ENCODE measurements around the gene PCDH15.

Gene PCDH15

DNA sequence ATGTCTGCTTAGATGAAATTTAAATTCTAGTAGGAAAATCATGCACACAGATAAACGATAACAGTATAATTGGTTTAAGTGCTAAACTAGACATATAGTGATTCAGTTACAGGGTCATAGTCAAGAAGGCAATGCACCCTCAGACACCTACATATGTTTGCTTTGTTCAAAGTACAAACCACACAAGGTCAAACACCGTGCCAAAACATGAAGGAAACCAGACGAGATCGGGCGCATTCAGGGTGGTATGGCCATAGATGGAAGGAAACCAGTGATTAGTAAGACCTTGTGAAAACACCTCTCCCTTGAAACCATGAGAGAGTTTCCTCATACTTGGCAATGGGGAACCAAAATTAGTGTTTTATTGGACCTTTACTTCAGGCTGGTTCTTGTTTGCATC, 906.9 kb downstream of the PCDH15 start:
- Histone ChIP-seq H3K4me3 (ENCODE audit: low read length in 2 of 2) (no peak overlapping the region), H3K4me1 (ENCODE audit: control insufficient read depth, insufficient read depth, low read length) (no peaks in the 10 kb centered on the region), H3K27ac (ENCODE audit: low read length) (peak overlapping the region; percentile 42), H3K36me3 (ENCODE audit: control insufficient read depth in 2 of 2, insufficient read depth in 2 of 2, low read length in 2 of 2) (no peaks in the 10 kb centered on the region), H3K9ac (ENCODE audit: low read length in 2 of 2) (no peak overlapping the region), H3K9me3 (ENCODE audit: control insufficient read depth in 2 of 2, low read length in 2 of 2) (no peaks in the 10 kb centered on the region), H3K27me3 (ENCODE audit: control insufficient read depth in 1 of 2, insufficient read depth in 2 of 2, low read length in 2 of 2) (no peaks in the 10 kb centered on the region)

DNA sequence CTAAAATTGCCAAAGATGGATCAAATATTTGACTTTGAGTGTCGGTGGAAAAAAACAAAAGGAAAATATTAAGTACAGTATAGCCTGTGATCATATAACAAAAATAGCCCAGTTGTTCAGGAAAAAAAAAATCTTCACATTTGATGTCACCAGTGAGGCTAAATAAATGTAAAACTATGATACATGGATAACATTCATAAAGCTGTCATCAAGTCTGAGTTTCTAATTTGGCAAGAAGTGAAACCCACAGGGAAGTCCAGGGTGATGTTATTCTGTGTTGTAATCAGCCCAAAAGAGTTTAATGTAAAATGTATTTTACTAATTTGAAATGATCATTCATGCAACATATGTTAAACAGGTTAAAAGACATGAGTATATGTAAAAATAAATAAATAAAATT, 908.0 kb downstream of the PCDH15 start:
- Histone ChIP-seq H3K36me3 (ENCODE audit: control insufficient read depth in 2 of 2, insufficient read depth in 2 of 2, low read length in 2 of 2) (no peaks in the 10 kb centered on the region), H3K4me3 (ENCODE audit: low read length in 2 of 2) (no peak overlapping the region), H3K27ac (ENCODE audit: low read length) (no peak overlapping the region), H3K4me1 (ENCODE audit: control insufficient read depth, insufficient read depth, low read length) (no peaks in the 10 kb centered on the region), H3K27me3 (ENCODE audit: control insufficient read depth in 1 of 2, insufficient read depth in 2 of 2, low read length in 2 of 2) (no peaks in the 10 kb centered on the region), H3K9ac (ENCODE audit: low read length in 2 of 2) (no peak overlapping the region), H3K9me3 (ENCODE audit: control insufficient read depth in 2 of 2, low read length in 2 of 2) (no peaks in the 10 kb centered on the region)

DNA sequence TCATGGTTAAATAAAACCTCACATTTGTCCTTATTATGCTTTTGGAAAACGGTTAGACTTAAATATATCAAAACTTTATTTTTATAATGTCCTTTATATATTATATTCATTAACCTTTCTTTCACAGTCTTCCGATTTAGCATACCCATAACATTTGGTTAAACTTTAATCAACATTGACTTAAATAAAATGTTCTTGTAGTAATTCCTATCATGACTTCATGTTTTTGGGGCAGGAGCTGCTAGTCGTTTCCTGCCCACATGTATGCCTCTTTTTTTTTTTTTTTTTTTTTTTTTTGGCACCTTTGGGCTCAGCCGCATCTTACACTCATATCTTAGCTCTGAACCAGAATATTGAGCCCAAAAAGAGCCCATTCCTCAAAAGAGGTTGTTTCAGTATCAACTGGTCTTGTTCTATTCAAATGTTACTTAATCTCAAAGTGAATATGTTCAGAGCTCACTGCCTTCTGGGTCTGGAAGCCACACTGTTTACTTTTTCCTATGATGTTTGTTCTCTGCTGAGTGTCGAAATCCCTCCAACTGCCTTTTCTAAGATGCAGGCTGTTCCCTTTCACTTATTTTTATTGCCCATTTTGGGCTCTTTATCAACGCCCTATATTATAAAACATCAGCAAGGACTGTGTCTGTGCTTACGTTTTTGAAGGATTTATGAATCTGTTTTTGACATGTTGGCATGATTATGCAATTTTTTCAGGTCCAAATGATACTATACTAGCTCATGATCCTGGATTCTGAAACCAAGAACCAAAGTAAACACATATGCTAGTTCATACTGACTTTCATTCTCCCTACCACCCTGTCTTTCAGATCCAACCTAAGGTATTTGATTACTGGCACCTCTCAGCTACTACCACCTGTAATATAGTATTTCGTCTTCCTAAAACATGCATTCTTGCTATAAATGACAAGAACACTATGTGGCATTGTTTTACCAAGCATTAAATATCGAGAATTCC, 914.4 kb downstream of the PCDH15 start:
- H3K9me3 ChIP-seq (ENCODE audit: control insufficient read depth in 2 of 2, low read length in 2 of 2) = no peaks in the 10 kb centered on the region
- no peak overlapping the region for H3K9ac ChIP-seq (ENCODE audit: low read length in 2 of 2)
- no peak overlapping the region for H3K27ac ChIP-seq (ENCODE audit: low read length)
- H3K4me1 ChIP-seq (ENCODE audit: control insufficient read depth, insufficient read depth, low read length) = no peaks in the 10 kb centered on the region
- H3K36me3 ChIP-seq (ENCODE audit: control insufficient read depth in 2 of 2, insufficient read depth in 2 of 2, low read length in 2 of 2) = no peaks in the 10 kb centered on the region
- H3K4me3 ChIP-seq (ENCODE audit: low read length in 2 of 2) = peak overlapping the region in 1 of 2 donors; percentile 9
- no peaks in the 10 kb centered on the region for H3K27me3 ChIP-seq (ENCODE audit: control insufficient read depth in 1 of 2, insufficient read depth in 2 of 2, low read length in 2 of 2)

- Histone ChIP-seq H3K9ac (ENCODE audit: low read length in 2 of 2) (no peak overlapping the region), H3K4me1 (ENCODE audit: control insufficient read depth, insufficient read depth, low read length) (no peaks in the 10 kb centered on the region), H3K4me3 (ENCODE audit: low read length in 2 of 2) (no peak overlapping the region), H3K36me3 (ENCODE audit: control insufficient read depth in 2 of 2, insufficient read depth in 2 of 2, low read length in 2 of 2) (no peaks in the 10 kb centered on the region), H3K27ac (ENCODE audit: low read length) (no peak overlapping the region), H3K9me3 (ENCODE audit: control insufficient read depth in 2 of 2, low read length in 2 of 2) (no peaks in the 10 kb centered on the region), H3K27me3 (ENCODE audit: control insufficient read depth in 1 of 2, insufficient read depth in 2 of 2, low read length in 2 of 2) (no peaks in the 10 kb centered on the region)
Measured at GRCh38 chr10:53864846-53865245, 936.2 kb downstream of the PCDH15 start.

DNA sequence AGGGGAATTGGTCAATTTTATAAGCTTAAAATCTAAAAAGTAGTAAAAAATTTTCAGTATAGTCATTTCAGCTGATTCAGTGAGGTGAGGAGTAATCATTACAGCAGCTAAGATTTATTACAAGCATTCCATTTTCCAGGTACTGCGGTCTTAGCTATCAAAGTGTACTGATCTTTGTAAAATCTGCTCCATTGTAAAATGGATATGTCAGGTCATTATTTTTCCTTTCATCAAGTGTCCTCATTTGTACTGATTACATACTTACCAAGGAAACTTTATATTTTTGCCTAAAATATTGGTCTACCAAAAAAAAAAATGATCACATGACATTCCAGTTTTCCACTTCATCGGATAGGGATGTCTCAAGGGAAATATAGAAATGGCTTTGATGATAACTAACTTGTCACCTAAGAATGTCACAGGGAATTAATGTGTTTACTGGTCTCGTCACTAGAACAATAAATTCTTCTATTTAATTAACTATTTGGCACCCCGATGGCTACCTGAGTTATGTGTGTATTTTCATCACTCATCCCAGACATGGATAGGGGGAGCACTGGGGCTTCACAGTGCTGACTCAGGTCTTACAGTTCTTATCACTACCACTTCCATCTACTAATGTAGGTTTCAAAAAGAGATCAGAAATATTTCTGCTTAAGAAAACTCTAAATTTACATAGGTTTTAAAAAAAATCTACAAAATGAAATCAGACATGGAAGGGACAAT, 948.4 kb downstream of the PCDH15 start:
- H3K4me3 ChIP-seq (ENCODE audit: low read length in 2 of 2) = no peak overlapping the region
- no peak overlapping the region for H3K9ac ChIP-seq (ENCODE audit: low read length in 2 of 2)
- H3K9me3 ChIP-seq (ENCODE audit: control insufficient read depth in 2 of 2, low read length in 2 of 2) = no peaks in the 10 kb centered on the region
- no peak overlapping the region for H3K27ac ChIP-seq (ENCODE audit: low read length)
- H3K27me3 ChIP-seq (ENCODE audit: control insufficient read depth in 1 of 2, insufficient read depth in 2 of 2, low read length in 2 of 2) = no peaks in the 10 kb centered on the region
- no peaks in the 10 kb centered on the region for H3K4me1 ChIP-seq (ENCODE audit: control insufficient read depth, insufficient read depth, low read length)
- no peaks in the 10 kb centered on the region for H3K36me3 ChIP-seq (ENCODE audit: control insufficient read depth in 2 of 2, insufficient read depth in 2 of 2, low read length in 2 of 2)

GRCh38 chr10:53846809-53847208, 954.2 kb downstream of the PCDH15 start:
- no peaks in the 10 kb centered on the region for H3K4me1 ChIP-seq (ENCODE audit: control insufficient read depth, insufficient read depth, low read length)
- no peak overlapping the region for H3K9ac ChIP-seq (ENCODE audit: low read length in 2 of 2)
- H3K36me3 ChIP-seq (ENCODE audit: control insufficient read depth in 2 of 2, insufficient read depth in 2 of 2, low read length in 2 of 2) = no peaks in the 10 kb centered on the region
- H3K4me3 ChIP-seq (ENCODE audit: low read length in 2 of 2) = no peak overlapping the region
- H3K9me3 ChIP-seq (ENCODE audit: control insufficient read depth in 2 of 2, low read length in 2 of 2) = no peaks in the 10 kb centered on the region
- H3K27ac ChIP-seq (ENCODE audit: low read length) = no peak overlapping the region
- no peaks in the 10 kb centered on the region for H3K27me3 ChIP-seq (ENCODE audit: control insufficient read depth in 1 of 2, insufficient read depth in 2 of 2, low read length in 2 of 2)

GRCh38 chr10:53843736-53844362, 957.2 kb downstream of the PCDH15 start:
- no peak overlapping the region for H3K9ac ChIP-seq (ENCODE audit: low read length in 2 of 2)
- no peak overlapping the region for H3K4me3 ChIP-seq (ENCODE audit: low read length in 2 of 2)
- peaks cover 3% of the 10 kb centered on the region for H3K4me1 ChIP-seq (ENCODE audit: control insufficient read depth, insufficient read depth, low read length)
- no peaks in the 10 kb centered on the region for H3K9me3 ChIP-seq (ENCODE audit: control insufficient read depth in 2 of 2, low read length in 2 of 2)
- peak overlapping the region; percentile 19 for H3K27ac ChIP-seq (ENCODE audit: low read length)
- H3K36me3 ChIP-seq (ENCODE audit: control insufficient read depth in 2 of 2, insufficient read depth in 2 of 2, low read length in 2 of 2) = no peaks in the 10 kb centered on the region
- H3K27me3 ChIP-seq (ENCODE audit: control insufficient read depth in 1 of 2, insufficient read depth in 2 of 2, low read length in 2 of 2) = no peaks in the 10 kb centered on the region

DNA sequence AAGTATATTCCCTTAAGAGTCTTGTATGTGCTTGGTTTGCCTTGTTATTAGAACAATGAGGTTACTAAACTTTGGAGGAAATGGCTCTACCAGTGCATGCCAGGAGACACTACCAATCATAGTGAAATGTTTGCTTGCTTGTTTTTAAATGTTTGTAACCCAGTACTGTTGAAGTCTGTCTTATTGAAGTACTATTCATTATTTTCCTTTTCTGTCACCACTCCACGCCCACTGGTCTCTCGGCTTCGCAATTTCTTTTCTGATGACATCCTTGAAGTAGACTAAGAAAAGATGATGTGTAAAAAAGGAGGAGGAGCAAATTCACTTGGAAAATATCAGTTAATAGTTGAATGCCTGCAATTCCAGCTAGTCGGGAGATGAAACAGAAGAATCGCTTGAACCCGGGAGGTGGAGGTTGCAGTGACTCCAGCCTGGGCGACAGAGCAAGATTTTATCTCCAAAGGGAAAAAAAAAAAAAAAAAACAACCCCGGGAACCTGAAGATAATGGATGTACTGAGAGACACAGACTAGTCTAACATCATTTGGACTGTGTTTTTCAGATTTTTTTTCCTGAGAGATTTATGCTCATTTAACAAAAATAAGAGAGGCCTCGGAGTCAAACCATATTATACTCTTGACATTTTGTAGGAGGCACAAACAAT, 959.4 kb downstream of the PCDH15 start:
- Histone ChIP-seq H3K9me3 (ENCODE audit: control insufficient read depth in 2 of 2, low read length in 2 of 2) (no peaks in the 10 kb centered on the region), H3K27ac (ENCODE audit: low read length) (no peak overlapping the region), H3K4me1 (ENCODE audit: control insufficient read depth, insufficient read depth, low read length) (peaks cover 3% of the 10 kb centered on the region), H3K36me3 (ENCODE audit: control insufficient read depth in 2 of 2, insufficient read depth in 2 of 2, low read length in 2 of 2) (no peaks in the 10 kb centered on the region), H3K27me3 (ENCODE audit: control insufficient read depth in 1 of 2, insufficient read depth in 2 of 2, low read length in 2 of 2) (no peaks in the 10 kb centered on the region), H3K9ac (ENCODE audit: low read length in 2 of 2) (no peak overlapping the region), H3K4me3 (ENCODE audit: low read length in 2 of 2) (no peak overlapping the region)

DNA sequence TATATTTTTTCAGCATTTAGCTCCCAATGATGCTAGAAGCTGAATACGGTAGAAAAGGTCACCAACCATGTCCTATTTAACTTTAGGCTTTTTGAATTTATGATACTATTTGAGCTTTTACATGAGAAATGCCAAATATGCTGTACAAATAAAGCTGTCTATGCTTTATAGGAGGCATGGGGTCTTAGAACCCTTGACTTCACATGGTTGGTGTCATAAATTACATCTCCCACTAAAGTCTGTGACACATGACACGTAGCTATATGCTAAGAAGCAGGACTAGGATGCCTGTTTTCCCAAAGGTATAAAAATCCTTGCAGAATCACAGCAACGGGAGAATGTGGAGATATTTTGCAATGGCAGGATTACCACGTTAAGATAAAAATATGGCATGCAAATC, 960.4 kb downstream of the PCDH15 start:
- no peaks in the 10 kb centered on the region for H3K9me3 ChIP-seq (ENCODE audit: control insufficient read depth in 2 of 2, low read length in 2 of 2)
- no peak overlapping the region for H3K4me3 ChIP-seq (ENCODE audit: low read length in 2 of 2)
- H3K27me3 ChIP-seq (ENCODE audit: control insufficient read depth in 1 of 2, insufficient read depth in 2 of 2, low read length in 2 of 2) = no peaks in the 10 kb centered on the region
- no peak overlapping the region for H3K27ac ChIP-seq (ENCODE audit: low read length)
- H3K36me3 ChIP-seq (ENCODE audit: control insufficient read depth in 2 of 2, insufficient read depth in 2 of 2, low read length in 2 of 2) = no peaks in the 10 kb centered on the region
- H3K4me1 ChIP-seq (ENCODE audit: control insufficient read depth, insufficient read depth, low read length) = peaks cover 3% of the 10 kb centered on the region
- H3K9ac ChIP-seq (ENCODE audit: low read length in 2 of 2) = no peak overlapping the region

- Histone ChIP-seq H3K27me3 (ENCODE audit: control insufficient read depth in 1 of 2, insufficient read depth in 2 of 2, low read length in 2 of 2) (no peaks in the 10 kb centered on the region), H3K9me3 (ENCODE audit: control insufficient read depth in 2 of 2, low read length in 2 of 2) (no peaks in the 10 kb centered on the region), H3K36me3 (ENCODE audit: control insufficient read depth in 2 of 2, insufficient read depth in 2 of 2, low read length in 2 of 2) (no peaks in the 10 kb centered on the region), H3K4me3 (ENCODE audit: low read length in 2 of 2) (no peak overlapping the region), H3K4me1 (ENCODE audit: control insufficient read depth, insufficient read depth, low read length) (peaks cover 3% of the 10 kb centered on the region), H3K9ac (ENCODE audit: low read length in 2 of 2) (no peak overlapping the region), H3K27ac (ENCODE audit: low read length) (no peak overlapping the region)
Measured at GRCh38 chr10:53839440-53840039, 961.5 kb downstream of the PCDH15 start.

Data from stomach smooth muscle (tissue), 2 donors.